SH-SY5Y (cell line): ENCODE data around the gene TBC1D22A.

Source experiments
- GATA2 ChIP-seq: IDR thresholded peaks from 2 replicates; pipeline ENCODE4 v1.6.1; 2011; ENCODE audit warnings: mild to moderate bottlenecking, low read depth, low read length
- GATA3 ChIP-seq: IDR thresholded peaks from 2 replicates; pipeline ENCODE4 v1.6.1; 2011; ENCODE audit warnings: low read depth, mild to moderate bottlenecking, low read length, moderate library complexity

DNA sequence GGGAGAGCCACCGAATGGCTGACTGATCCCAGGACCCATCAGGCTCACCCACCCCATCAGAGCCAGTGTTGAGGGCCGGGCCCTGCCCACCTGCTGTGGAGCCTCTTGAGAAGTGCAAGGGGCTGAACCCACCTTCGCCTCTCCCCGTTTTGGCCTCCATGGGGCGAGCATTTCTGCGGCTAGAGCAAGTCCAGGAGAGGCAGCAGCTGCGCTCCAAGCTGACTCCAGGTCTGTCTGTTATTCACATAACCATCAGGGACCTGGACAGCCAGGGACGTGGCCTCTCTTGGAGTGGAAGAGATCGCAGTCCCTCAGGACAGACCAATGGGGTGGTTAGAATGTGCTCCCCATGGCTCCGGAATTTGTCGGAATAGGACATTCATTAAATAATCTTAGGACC is 231.8 kb downstream of the TBC1D22A start:
- TF ChIP-seq GATA3 (no peak), GATA2 (no peak)
